GM21619 (cell line): ENCODE measurements around the gene ELOVL5.
A peak's percentile ranks its signal among the peaks of the same experiment; 100 is the strongest.
"Not testable (repeated sequence)": the region's sequence is repeated elsewhere in the genome, so short reads cannot be mapped to it uniquely, and the experiment has no call there.

Experiments used
- ATAC-seq: cut with Tn5 transposase; IDR thresholded peaks from one replicate; pipeline ENCODE4 v1.9.1; 2021; ENCODE audit not compliant: unreplicated experiment

The ELOVL5 gene

DNA sequence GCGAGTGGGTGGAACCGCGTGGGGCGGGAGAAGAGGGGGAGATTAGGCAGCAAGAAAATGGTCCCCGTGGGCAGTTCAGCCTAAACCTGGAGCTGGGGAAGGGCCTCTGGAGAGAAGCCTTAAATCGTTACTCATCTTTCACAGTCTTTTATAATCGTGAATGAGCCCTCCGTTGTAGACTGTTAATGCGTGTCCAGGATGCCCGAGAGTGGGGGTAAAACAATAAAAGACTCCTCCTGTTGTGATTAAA, 11.0 kb upstream of the ELOVL5 start:
- ATAC-seq: no peak

- ATAC-seq: peak; percentile 95
These were observed 10.5 kb upstream of the ELOVL5 start for GRCh38 chr6:53359095-53359842.

DNA sequence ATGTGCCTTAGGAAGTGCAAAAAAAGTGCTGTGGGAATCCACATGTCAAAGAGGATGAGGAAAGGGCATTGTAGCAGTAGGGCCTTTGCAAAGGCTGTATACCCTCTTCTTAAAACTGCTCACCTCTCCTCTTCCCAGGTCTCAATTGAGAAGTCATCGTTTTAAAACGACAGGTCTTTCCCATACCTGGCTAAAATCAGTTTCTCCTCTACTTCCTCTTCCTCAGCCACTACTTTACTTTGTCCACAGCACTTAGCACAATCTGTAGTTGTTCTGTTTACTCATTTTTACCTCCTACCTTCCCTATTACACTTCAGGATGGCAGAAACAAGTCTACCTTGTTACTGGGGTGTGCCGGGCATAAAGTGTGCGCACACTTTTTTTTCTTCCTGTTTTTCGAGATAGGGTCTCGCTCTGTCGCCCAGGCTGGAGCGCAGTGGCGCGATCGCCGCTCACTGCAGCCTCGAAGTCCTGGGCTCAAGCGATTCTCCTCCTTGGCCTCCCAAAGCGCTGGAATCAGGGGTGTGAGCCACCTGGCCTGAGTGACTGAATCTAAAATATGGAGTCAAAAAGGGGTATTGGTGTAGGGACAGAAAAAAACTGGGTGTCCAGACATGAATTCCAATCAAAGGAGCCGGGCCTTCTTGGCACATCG, 9.8 kb upstream of the ELOVL5 start:
- ATAC-seq: peak; percentile 11

- ATAC-seq: no peak
These were observed 9.0 kb upstream of the ELOVL5 start for GRCh38 chr6:53357576-53358360.

DNA sequence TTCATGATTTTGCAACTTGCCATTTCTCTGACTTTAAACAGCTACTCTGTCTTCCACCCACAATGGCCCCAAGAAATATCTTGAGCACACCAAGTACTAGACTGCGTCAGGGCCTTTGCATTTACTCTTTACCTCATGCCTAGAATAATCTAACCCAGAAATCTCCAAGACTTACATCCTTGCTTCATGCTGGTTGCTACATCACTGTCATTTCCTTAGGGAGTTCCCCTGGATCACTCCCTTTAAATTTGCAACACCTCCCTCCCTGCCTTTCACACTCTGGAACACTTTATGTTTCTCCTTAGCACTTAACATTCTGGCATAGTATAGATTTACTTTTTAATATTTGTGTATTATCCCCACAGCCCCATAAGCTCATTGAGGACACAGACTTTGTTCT, 4.9 kb upstream of the ELOVL5 start:
- no peak for ATAC-seq

DNA sequence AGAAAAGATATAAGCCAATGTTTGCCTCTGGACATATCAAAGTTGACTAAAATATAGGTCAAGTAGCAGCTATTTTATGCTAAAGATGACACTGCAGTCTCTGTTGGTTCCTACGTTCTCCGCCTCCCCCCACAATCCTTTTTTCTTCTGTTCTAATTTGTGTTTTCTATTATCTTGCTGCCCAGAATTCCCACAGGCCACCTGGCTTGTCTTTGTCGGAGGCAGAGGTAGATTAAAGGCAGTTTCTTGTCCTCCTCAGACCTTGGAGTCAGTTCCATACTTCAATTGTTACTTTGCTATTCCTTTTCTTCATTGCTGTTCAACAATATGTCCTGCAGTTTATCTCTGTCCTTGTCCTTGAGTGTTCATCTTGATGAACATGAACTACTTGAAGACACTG, 3.6 kb upstream of the ELOVL5 start:
- no peak for ATAC-seq

GRCh38 chr6:53349209-53349693, 501 bp upstream of the ELOVL5 start:
- ATAC-seq: no peak

DNA sequence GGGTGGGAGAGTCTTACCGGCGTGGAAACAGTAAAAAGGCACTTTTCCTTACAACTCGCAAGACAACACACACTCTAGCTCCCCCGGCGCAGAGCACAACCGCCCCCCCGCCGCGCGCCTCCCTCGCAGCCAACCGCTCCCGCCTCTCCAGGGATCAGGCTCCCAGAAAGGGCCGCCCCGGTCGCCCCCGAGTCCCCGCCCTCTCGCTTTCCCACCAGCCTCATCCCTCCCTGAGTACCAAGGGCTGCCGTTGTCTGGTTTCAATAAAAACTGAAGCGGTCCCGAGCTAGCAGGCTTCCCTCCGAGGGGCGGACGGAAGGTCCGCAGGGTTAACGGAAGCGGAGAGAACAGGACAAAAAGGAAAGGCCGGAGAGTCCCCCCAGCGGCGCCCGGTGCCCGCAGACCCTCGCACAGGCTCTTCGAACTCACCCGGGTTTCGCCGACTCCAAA, 804 bp downstream of the ELOVL5 start:
- no peak for ATAC-seq

DNA sequence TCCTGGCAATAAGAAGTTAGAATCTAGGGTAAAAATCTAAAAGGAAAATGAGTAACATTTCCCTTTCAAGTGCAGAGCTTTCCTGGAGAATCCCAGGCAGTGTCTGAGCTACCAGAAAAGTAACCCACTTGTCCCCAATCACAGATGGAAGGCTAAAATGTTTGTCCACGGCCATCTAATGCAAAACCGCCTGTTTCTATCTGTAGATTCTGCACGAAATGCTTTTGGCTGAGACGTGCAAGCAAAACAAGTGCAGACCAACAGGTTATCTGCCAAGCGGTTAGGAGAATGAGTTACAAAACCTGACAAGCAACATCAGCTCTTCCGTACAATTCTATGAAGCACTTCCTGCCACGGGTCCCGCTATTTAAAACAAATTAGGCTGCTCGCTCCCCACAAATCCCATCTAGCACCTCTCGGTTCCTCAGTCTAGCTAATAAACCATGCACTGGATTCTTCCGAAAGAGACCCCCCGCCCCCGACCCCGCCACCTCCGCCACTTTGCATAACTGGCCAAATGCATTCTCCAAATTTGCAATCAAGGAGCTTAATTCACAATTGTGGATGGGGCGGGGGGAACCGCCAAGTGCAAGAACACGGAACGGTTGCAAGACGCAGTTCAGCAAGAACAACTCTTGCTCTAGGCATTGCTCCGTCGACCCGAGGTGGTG, 1.4 kb downstream of the ELOVL5 start:
- peak; percentile 12 for ATAC-seq

- not testable (repeated sequence) for ATAC-seq
These were observed 2.7 kb downstream of the ELOVL5 start for GRCh38 chr6:53346049-53346448.

GRCh38 chr6:53344969-53345368, 3.8 kb downstream of the ELOVL5 start:
- no peak for ATAC-seq

- no peak for ATAC-seq
These were observed 5.7 kb downstream of the ELOVL5 start for GRCh38 chr6:53343092-53343491.

DNA sequence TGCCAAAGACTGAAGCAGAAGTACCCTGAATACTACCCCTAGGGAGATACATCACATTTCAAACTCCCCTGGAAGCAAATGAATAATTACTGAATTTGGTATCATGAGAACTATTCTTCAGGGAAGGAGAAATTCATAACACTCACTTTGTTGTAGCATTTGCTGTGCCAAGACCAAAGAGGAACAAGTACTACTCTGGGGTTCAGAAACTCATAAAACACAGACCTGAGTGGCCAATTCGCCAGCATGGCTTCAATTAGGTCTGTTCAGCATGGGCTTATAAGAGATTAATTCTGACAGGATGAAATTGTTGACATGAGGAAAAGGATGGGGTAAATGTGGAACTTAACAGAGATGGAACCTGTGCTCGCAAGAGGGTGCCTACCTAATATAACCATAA, 6.5 kb downstream of the ELOVL5 start:
- no peak for ATAC-seq

DNA sequence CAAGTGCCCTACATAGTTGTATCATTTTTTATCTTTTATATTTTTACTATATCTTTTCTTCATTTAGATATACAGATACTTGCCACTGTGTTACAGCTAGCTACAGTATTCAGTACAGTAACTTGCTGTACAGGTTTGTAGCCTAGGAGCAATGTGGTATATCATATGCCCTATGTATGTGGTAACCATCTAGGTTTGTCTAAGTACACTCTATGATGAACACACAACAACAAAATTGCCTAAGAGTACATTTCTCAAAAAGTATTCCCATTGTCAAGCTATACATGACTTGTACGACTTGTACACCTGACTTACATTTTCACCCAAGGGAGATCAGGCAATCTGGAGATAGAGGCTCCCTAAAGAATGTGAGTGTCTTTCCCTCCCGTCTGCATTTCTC, 8.2 kb downstream of the ELOVL5 start:
- no peak for ATAC-seq

- no peak for ATAC-seq
These were observed 9.3 kb downstream of the ELOVL5 start for GRCh38 chr6:53339424-53339823.

GRCh38 chr6:53338304-53338703, 10.4 kb downstream of the ELOVL5 start:
- no peak for ATAC-seq

DNA sequence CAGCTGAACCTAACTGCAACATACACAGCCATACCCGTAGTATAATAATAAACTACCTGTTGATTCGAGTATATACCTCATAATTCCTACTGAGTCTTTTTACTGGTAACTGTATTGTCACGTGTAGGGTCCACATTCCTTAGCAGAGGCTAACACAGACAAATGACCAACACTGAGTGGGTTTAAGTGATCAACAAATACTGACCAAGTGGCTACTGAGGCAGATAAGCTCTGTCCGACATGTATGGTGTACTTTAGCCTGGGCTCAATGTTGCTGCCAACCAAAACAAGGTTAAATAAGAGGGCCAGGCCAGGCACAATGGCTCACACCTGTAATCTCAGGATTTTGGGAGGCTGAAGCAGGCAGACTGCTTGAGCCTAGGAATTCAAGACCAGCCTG, 12.7 kb downstream of the ELOVL5 start:
- ATAC-seq: no peak

DNA sequence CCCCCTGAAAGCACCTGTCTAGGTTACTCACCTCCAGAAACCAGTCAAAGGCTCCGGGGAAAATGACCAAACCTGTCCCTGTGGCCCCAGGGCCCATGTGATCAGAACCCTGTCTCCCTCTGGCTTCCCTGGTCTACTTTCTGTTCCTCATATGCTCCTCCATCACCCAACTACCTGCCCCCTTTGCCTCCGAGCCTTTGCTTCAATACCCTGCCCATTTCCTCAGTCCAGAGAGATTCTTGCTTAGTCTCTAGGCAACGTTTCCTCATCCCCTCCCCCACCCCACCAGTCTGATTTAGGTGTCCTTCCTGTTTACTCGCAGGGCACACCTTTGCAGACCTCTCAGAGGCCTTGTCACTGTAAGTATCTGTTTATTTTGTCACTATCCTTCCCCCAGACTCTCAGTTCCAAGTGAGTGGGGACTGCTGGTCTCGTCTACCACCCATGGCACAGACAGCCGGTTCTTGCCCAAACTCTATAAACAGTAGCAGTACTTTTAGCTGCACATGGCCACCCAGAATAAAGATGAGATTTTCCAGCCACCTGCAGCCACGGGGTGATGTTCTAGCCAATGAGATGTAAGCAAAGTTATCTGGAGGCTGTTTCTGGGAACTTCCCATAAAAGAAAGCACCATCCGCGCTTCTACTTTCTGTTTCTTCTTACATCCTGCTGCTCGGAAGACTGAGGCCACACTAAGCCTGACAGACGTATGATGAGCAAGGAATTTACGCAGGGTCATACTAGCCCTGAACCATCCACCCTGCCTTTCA, 13.3 kb downstream of the ELOVL5 start:
- ATAC-seq: peak; percentile 68

DNA sequence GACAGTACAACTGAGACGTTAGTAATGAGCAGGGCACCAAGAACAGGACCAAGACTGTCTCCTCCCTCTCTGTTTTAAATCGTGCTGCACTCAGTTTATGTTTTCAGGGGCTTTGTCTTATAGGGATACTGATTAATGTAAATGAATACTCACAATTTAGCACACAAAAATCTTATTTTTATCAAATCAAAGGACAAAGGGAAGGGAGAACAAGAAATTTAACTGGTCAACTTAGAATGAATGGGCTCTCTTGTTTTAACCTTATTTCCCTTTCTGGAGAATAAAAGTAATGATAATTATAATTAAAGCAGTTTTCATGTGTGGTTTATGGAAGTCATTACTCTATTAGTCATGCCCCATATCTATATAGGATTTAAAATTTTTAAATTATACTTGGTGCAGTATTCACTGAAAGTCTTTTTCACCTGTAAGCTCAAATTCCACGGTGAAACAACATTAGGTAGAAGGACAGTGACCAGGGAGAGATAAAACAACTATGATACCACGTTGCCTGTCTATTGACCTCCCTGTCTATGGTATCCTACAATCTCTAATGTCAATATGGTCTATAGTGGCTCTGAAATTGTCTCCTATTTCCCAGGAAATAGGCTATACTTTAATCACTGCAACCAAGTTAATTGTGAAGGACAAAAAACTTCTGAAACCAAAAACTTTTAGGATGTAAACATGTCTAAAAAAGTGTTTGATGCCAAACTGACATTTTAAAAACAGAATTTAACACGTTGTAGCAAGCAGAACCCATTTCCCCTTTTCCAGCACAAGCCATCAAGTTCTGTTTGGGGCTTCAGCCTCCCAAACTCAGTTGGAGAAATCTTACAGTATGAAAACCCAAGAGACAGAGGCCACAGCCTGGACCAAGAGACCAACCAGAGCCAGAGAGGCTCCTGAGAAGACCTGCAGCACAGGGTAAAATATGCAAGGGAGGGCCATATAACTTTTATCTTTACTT, 15.0 kb downstream of the ELOVL5 start:
- ATAC-seq: no peak

DNA sequence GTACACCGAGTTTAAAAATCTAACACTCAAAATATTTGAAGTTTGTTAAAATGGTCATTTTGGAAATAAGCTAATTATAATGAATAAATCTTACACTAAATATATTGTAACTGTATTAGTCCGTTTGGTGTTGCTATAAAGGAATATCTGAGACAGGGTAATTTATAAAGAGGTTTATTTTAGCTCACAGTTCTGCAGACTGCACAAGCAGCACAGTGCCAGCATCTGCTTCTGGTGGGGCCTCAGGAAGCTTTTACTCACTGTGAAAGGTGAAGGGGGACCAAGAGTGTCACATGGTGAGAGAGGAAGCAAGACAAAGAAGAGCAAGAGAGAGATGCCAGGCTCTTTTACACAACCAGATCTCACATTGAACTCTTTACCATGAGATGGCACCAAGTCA, 17.1 kb downstream of the ELOVL5 start:
- ATAC-seq: no peak
